HEK293 (cell line): ENCODE measurements around the gene PRKRA.
A peak's percentile ranks its signal among the peaks of the same experiment; 100 is the strongest.

ENCODE experiments used
- BCL11B ChIP-seq: fragments of 450-650 bp; formaldehyde crosslinking; IDR thresholded peaks from 2 replicates; pipeline ENCODE4 v1.5.1; 2016; ENCODE audit warnings: low read depth, missing biosample characterization, missing genetic modification characterization
- GFI1B ChIP-seq: fragments of 450-650 bp; formaldehyde crosslinking; IDR thresholded peaks from 2 replicates; pipeline ENCODE4 v1.5.1; 2016; ENCODE audit warnings: missing biosample characterization, missing genetic modification characterization
- IKZF3 ChIP-seq: fragments of 450-650 bp; IDR thresholded peaks from 2 replicates; pipeline ENCODE4 v1.5.0; 2018; ENCODE audit warnings: missing biosample characterization, mild to moderate bottlenecking, missing genetic modification characterization, moderate library complexity
- PRDM6 ChIP-seq: fragments of 450-650 bp; formaldehyde crosslinking; IDR thresholded peaks from 2 replicates; pipeline ENCODE4 v1.5.1; 2017; ENCODE audit warnings: missing biosample characterization, missing genetic modification characterization
- SALL2 ChIP-seq: fragments of 450-650 bp; formaldehyde crosslinking; IDR thresholded peaks from 2 replicates; pipeline ENCODE4 v1.5.0; 2017; ENCODE audit warnings: missing biosample characterization, mild to moderate bottlenecking, missing genetic modification characterization, borderline replicate concordance
- SCRT1 ChIP-seq: fragments of 450-650 bp; formaldehyde crosslinking; IDR thresholded peaks from 2 replicates; pipeline ENCODE4 v1.5.1; 2016; ENCODE audit warnings: missing biosample characterization, missing genetic modification characterization, borderline replicate concordance
- YY1 ChIP-seq: fragments of 450-650 bp; formaldehyde crosslinking; IDR thresholded peaks from 2 replicates; pipeline ENCODE4 v1.5.1; 2018; ENCODE audit warnings: missing biosample characterization, missing genetic modification characterization
- ZBTB11 ChIP-seq: fragments of 450-650 bp; formaldehyde crosslinking; conservative IDR thresholded peaks from 2 replicates; pipeline ENCODE4 v1.5.1; 2016; ENCODE audit warnings: low read depth, missing biosample characterization, missing genetic modification characterization
- ZBTB6 ChIP-seq: fragments of 450-650 bp; formaldehyde crosslinking; IDR thresholded peaks from 2 replicates; pipeline ENCODE4 v1.5.1; 2017; ENCODE audit warnings: missing biosample characterization, missing genetic modification characterization
- ZFP69B ChIP-seq: fragments of 450-650 bp; formaldehyde crosslinking; IDR thresholded peaks from 2 replicates; pipeline ENCODE4 v1.5.1; 2016; ENCODE audit warnings: missing biosample characterization, missing genetic modification characterization
- ZIC2 ChIP-seq: fragments of 450-650 bp; formaldehyde crosslinking; IDR thresholded peaks from 2 replicates; pipeline ENCODE4 v1.5.1; 2016; ENCODE audit warnings: missing biosample characterization, missing genetic modification characterization
- ZNF112 ChIP-seq: fragments of 450-650 bp; formaldehyde crosslinking; IDR thresholded peaks from 2 replicates; pipeline ENCODE4 v1.5.0; 2017; ENCODE audit warnings: missing biosample characterization, missing genetic modification characterization
- ZNF114 ChIP-seq: fragments of 450-650 bp; formaldehyde crosslinking; IDR thresholded peaks from 2 replicates; pipeline ENCODE4 v1.5.0; 2017; ENCODE audit warnings: missing biosample characterization, missing genetic modification characterization
- ZNF174 ChIP-seq: fragments of 450-650 bp; formaldehyde crosslinking; IDR thresholded peaks from 2 replicates; pipeline ENCODE4 v1.5.0; 2017; ENCODE audit warnings: missing biosample characterization, mild to moderate bottlenecking, missing genetic modification characterization
- ZNF248 ChIP-seq: fragments of 450-650 bp; formaldehyde crosslinking; IDR thresholded peaks from 2 replicates; pipeline ENCODE4 v1.5.1; 2017; ENCODE audit warnings: missing biosample characterization, missing genetic modification characterization
- ZNF354C ChIP-seq: fragments of 450-650 bp; formaldehyde crosslinking; IDR thresholded peaks from 2 replicates; pipeline ENCODE4 v1.5.1; 2016; ENCODE audit warnings: missing biosample characterization, missing genetic modification characterization, low read depth, borderline replicate concordance
- ZNF37A ChIP-seq: fragments of 450-650 bp; IDR thresholded peaks from 2 replicates; pipeline ENCODE4 v1.5.1; 2018; ENCODE audit warnings: missing biosample characterization, missing genetic modification characterization
- ZNF404 ChIP-seq: fragments of 450-650 bp; formaldehyde crosslinking; IDR thresholded peaks from 2 replicates; pipeline ENCODE4 v1.5.1; 2017; ENCODE audit warnings: missing biosample characterization, missing genetic modification characterization
- ZNF416 ChIP-seq: fragments of 450-650 bp; formaldehyde crosslinking; IDR thresholded peaks from 2 replicates; pipeline ENCODE4 v1.5.1; 2016; ENCODE audit warnings: missing biosample characterization, missing genetic modification characterization
- ZNF423 ChIP-seq: fragments of 450-650 bp; formaldehyde crosslinking; IDR thresholded peaks from 2 replicates; pipeline ENCODE4 v1.5.1; 2016; ENCODE audit warnings: missing biosample characterization, missing genetic modification characterization
- ZNF530 ChIP-seq: fragments of 450-650 bp; formaldehyde crosslinking; IDR thresholded peaks from 2 replicates; pipeline ENCODE4 v1.5.1; 2016; ENCODE audit warnings: low read depth, missing biosample characterization, missing genetic modification characterization
- ZNF768 ChIP-seq: fragments of 450-650 bp; formaldehyde crosslinking; IDR thresholded peaks from 2 replicates; pipeline ENCODE4 v1.5.1; 2018; ENCODE audit warnings: missing biosample characterization, mild to moderate bottlenecking, missing genetic modification characterization
- ZNF791 ChIP-seq: fragments of 450-650 bp; formaldehyde crosslinking; IDR thresholded peaks from 2 replicates; pipeline ENCODE4 v1.5.1; 2016; ENCODE audit warnings: missing biosample characterization, missing genetic modification characterization
- ZSCAN5A ChIP-seq: fragments of 450-650 bp; formaldehyde crosslinking; IDR thresholded peaks from 2 replicates; pipeline ENCODE4 v1.5.1; 2016; ENCODE audit warnings: missing biosample characterization, missing genetic modification characterization
- TF ChIP-seq, protein P1 (sequence below): fragments of 450-650 bp; formaldehyde crosslinking; IDR thresholded peaks from 2 replicates; pipeline ENCODE4; 2016; ENCODE audit warnings: missing biosample characterization, missing genetic modification characterization
- TF ChIP-seq, protein P2 (sequence below): fragments of 450-650 bp; formaldehyde crosslinking; IDR thresholded peaks from 2 replicates; pipeline ENCODE4 v1.5.1; 2016; ENCODE audit warnings: missing biosample characterization, missing genetic modification characterization
- TF ChIP-seq, protein P3 (sequence below): IDR thresholded peaks from 2 replicates; pipeline ENCODE4 v1.6.1; 2011; ENCODE audit warnings: mild to moderate bottlenecking, low read depth, low read length, borderline replicate concordance

Gene PRKRA

DNA sequence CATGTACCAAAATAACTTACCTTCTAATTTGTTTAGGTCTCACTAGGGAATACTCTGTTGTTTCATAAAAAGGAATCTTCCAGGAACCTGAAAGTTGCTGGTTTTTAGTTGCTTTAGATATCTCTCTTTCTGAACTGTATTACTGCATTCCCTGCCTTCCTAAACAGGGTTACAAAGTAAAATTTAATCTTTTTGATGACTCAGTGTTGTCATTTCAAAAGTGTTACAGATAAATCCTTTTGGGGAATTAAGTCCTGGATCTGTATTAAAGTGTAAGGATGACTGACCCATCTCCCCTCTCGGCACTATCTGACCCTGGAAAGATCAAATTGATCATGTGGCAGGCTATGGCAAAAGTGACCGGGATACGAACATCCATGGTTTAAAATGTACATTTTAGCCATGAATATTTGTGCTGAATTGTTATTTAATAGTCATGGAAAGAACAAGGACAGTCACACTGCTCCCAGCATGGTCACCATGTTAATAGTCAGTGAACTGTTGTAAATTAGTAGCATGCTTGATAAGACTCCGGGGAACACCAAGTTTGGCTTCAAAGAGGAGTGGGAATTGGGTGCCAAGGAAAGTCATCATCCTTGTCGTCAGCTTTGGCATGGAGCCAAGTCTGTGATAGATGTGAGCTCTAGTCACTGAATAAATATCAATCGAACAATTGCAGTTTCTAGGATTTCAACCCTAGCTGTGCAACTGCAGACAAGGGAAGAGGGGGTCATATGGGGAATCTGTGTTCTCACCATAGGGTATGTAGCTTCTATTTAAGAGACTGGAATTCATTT, 33.5 kb upstream of the PRKRA start (continued):
- no peak for TF ChIP-seq ZBTB11 (tag by site-specific recombination)
- TF ChIP-seq ZNF768 (tag by site-specific recombination): no peak
- TF ChIP-seq ZNF114 (tag by site-specific recombination): no peak
- no peak for TF ChIP-seq ZNF354C (tag by site-specific recombination)
- TF ChIP-seq SCRT1 (tag by site-specific recombination): no peak
- TF ChIP-seq ZNF791: no peak
- TF ChIP-seq, protein P1, sequence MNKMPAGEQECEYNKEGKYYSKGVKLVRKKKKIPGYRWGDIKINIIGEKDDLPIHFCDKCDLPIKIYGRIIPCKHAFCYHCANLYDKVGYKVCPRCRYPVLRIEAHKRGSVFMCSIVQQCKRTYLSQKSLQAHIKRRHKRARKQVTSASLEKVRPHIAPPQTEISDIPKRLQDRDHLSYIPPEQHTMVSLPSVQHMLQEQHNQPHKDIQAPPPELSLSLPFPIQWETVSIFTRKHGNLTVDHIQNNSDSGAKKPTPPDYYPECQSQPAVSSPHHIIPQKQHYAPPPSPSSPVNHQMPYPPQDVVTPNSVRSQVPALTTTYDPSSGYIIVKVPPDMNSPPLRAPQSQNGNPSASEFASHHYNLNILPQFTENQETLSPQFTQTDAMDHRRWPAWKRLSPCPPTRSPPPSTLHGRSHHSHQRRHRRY (tag by site-specific recombination): no peak
- no peak; the same call in 1 of the 2 replicates for TF ChIP-seq ZNF112
- peak; percentile 67 for TF ChIP-seq PRDM6 (tag by site-specific recombination)
- peak; percentile 64 for TF ChIP-seq ZIC2 (tag by site-specific recombination)
- TF ChIP-seq ZNF416 (tag by site-specific recombination): no peak
- TF ChIP-seq SALL2 (tag by site-specific recombination): no peak
- TF ChIP-seq, protein P2, sequence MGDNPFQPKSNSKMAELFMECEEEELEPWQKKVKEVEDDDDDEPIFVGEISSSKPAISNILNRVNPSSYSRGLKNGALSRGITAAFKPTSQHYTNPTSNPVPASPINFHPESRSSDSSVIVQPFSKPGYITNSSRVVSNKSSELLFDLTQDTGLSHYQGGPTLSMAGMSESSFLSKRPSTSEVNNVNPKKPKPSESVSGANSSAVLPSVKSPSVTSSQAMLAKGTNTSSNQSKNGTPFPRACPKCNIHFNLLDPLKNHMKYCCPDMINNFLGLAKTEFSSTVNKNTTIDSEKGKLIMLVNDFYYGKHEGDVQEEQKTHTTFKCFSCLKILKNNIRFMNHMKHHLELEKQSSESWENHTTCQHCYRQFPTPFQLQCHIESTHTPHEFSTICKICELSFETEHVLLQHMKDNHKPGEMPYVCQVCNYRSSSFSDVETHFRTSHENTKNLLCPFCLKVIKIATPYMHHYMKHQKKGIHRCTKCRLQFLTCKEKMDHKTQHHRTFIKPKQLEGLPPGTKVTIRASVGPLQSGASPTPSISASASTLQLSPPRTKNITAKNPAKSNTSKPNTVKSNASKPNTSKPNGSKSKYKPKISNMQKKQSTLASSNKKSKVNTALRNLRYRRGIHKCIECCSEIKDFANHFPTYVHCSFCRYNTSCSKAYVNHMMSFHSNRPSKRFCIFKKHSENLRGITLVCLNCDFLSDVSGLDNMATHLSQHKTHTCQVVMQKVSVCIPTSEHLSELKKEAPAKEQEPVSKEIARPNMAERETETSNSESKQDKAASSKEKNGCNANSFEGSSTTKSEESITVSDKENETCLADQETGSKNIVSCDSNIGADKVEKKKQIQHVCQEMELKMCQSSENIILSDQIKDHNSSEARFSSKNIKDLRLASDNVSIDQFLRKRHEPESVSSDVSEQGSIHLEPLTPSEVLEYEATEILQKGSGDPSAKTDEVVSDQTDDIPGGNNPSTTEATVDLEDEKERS (tag by site-specific recombination): no peak
- no peak for TF ChIP-seq YY1 (tag by site-specific recombination)
- 0 out of 2 replicates have a peak, but pooled peaks have one; percentile 28 for TF ChIP-seq ZBTB6
- TF ChIP-seq, protein P3, sequence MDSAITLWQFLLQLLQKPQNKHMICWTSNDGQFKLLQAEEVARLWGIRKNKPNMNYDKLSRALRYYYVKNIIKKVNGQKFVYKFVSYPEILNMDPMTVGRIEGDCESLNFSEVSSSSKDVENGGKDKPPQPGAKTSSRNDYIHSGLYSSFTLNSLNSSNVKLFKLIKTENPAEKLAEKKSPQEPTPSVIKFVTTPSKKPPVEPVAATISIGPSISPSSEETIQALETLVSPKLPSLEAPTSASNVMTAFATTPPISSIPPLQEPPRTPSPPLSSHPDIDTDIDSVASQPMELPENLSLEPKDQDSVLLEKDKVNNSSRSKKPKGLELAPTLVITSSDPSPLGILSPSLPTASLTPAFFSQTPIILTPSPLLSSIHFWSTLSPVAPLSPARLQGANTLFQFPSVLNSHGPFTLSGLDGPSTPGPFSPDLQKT: no peak
- TF ChIP-seq BCL11B (tag by site-specific recombination): no peak
- TF ChIP-seq ZSCAN5A (tag by site-specific recombination): no peak
- TF ChIP-seq ZNF37A (tag by site-specific recombination): peak; percentile 86
- peak; percentile 81 for TF ChIP-seq IKZF3 (tag by site-specific recombination)
- peak; percentile 82 for TF ChIP-seq ZNF423 (tag by site-specific recombination)
- no peak for TF ChIP-seq ZFP69B (tag by site-specific recombination)
- no peak for TF ChIP-seq GFI1B (tag by site-specific recombination)
- TF ChIP-seq ZNF404: no peak
- TF ChIP-seq ZNF248 (tag by site-specific recombination): no peak
- peak; percentile 89 for TF ChIP-seq ZNF174
- TF ChIP-seq ZNF530 (tag by site-specific recombination): no peak
